Measurements from ENCODE around the gene RDH13.

- TF ChIP-seq, protein P1, sequence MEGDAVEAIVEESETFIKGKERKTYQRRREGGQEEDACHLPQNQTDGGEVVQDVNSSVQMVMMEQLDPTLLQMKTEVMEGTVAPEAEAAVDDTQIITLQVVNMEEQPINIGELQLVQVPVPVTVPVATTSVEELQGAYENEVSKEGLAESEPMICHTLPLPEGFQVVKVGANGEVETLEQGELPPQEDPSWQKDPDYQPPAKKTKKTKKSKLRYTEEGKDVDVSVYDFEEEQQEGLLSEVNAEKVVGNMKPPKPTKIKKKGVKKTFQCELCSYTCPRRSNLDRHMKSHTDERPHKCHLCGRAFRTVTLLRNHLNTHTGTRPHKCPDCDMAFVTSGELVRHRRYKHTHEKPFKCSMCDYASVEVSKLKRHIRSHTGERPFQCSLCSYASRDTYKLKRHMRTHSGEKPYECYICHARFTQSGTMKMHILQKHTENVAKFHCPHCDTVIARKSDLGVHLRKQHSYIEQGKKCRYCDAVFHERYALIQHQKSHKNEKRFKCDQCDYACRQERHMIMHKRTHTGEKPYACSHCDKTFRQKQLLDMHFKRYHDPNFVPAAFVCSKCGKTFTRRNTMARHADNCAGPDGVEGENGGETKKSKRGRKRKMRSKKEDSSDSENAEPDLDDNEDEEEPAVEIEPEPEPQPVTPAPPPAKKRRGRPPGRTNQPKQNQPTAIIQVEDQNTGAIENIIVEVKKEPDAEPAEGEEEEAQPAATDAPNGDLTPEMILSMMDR (IDR thresholded peaks at IDR 0.05; ENCODE audit: insufficient read depth, low read length) = no peak
- TF ChIP-seq POLR2AphosphoS5 (IDR thresholded peaks at IDR 0.05; ENCODE audit: low read depth) (no peak), REST (IDR thresholded peaks at IDR 0.05; ENCODE audit: insufficient replicate concordance, low read depth) (no peak), GABPA (IDR thresholded peaks at IDR 0.05; ENCODE audit: low read depth) (no peak), SPI1 (IDR thresholded peaks at IDR 0.05; ENCODE audit: borderline replicate concordance, low read depth) (no peak)
These were observed 520 bp upstream of the RDH13 start for GRCh38 chr19:55063492-55063843.

Data from HL-60 (cell line).